ENCODE results near the gene ARFIP2.

- TF ChIP-seq POLR2A (IDR thresholded peaks at IDR 0.05; ENCODE audit: low read depth, low read length) (no peak), POLR2AphosphoS5 (IDR thresholded peaks at IDR 0.05; ENCODE audit: insufficient read depth, low read depth, low read length) (no peak), CTCF (IDR thresholded peaks at IDR 0.05; ENCODE audit: extremely low read depth in 1 of 2, insufficient read depth in 1 of 2, low read depth in 1 of 2, low read length in 2 of 2) (peak; percentile 58 to 66), JUN (IDR thresholded peaks at IDR 0.05; ENCODE audit: borderline replicate concordance, insufficient read depth, insufficient read length, low read depth) (peak; percentile 28)
Measured at GRCh38 chr11:6505577-6506240, 24.6 kb upstream of the ARFIP2 start.
